ENCODE results near the gene ALG1L2.
"Not testable (repeated sequence)": the region's sequence is repeated elsewhere in the genome, so short reads cannot be mapped to it uniquely, and the experiment has no call there.

ALG1L2 gene

GRCh38 chr3:130081351-130081881, at the start of gene ALG1L2:
Gene ALG1L2, plus strand, starts transcription at chr3:130081831. Its CDS starts 186 bp downstream, at chr3:130082017.
- no peak for TF ChIP-seq CTCF (IDR thresholded peaks at IDR 0.05)
- intact Hi-C loops (cut with DNase I; ENCODE audit: low total_unique reads), result no loop called here

GRCh38 chr3:130037126-130037815, 44.4 kb upstream of the ALG1L2 start:
- H3K9me3 ChIP-seq; H3K4me1 ChIP-seq; H3K27ac ChIP-seq; H3K36me3 ChIP-seq; intact Hi-C loops (cut with DNase I; ENCODE audit: low total_unique reads); H3K4me3 ChIP-seq; H3K27me3 ChIP-seq; DNase-seq: not testable (repeated sequence)

More at GRCh38 chr3:130081351-130081881, at the start of gene ALG1L2:
- H3K27ac ChIP-seq, result no peak within 1 kb of the TSS
- DNase-seq, result no peak
- no peaks in the 10 kb centered on the region for H3K36me3 ChIP-seq
- no peaks in the 10 kb centered on the region for H3K27me3 ChIP-seq
- no peaks in the 10 kb centered on the region for H3K9me3 ChIP-seq
- H3K4me1 ChIP-seq, result no peaks in the 10 kb centered on the region
- H3K4me3 ChIP-seq, result no peak within 1 kb of the TSS

- H3K27ac ChIP-seq; intact Hi-C loops (cut with DNase I; ENCODE audit: low total_unique reads): not testable (repeated sequence)
Measured at GRCh38 chr3:130042736-130043135, 38.9 kb upstream of the ALG1L2 start.

GRCh38 chr3:130043658-130044057, 38.0 kb upstream of the ALG1L2 start:
- DNase-seq; H3K27ac ChIP-seq; intact Hi-C loops (cut with DNase I; ENCODE audit: low total_unique reads); H3K9me3 ChIP-seq; H3K4me1 ChIP-seq; H3K36me3 ChIP-seq; H3K4me3 ChIP-seq; H3K27me3 ChIP-seq: not testable (repeated sequence)

More at GRCh38 chr3:130042736-130043135, 38.9 kb upstream of the ALG1L2 start:
- not testable (repeated sequence) for H3K4me3 ChIP-seq, H3K9me3 ChIP-seq, H3K36me3 ChIP-seq, H3K27me3 ChIP-seq, H3K4me1 ChIP-seq, DNase-seq

- intact Hi-C loops (cut with DNase I; ENCODE audit: low total_unique reads), result no loop called here
- no peak overlapping the region for H3K27ac ChIP-seq
- H3K4me3 ChIP-seq, result no peak overlapping the region
- no peaks in the 10 kb centered on the region for H3K27me3 ChIP-seq
- TF ChIP-seq CTCF (IDR thresholded peaks at IDR 0.05), result no peak
- H3K9me3 ChIP-seq, result no peaks in the 10 kb centered on the region
- no peak for DNase-seq
- no peaks in the 10 kb centered on the region for H3K4me1 ChIP-seq
- H3K36me3 ChIP-seq, result no peaks in the 10 kb centered on the region
Measured at GRCh38 chr3:130044370-130044769, 37.3 kb upstream of the ALG1L2 start.

GRCh38 chr3:130048726-130049125, 32.9 kb upstream of the ALG1L2 start:
- H3K9me3 ChIP-seq, result no peaks in the 10 kb centered on the region
- intact Hi-C loops (cut with DNase I; ENCODE audit: low total_unique reads), result no loop called here
- H3K36me3 ChIP-seq, result no peaks in the 10 kb centered on the region

GRCh38 chr3:130052366-130052765, 29.3 kb upstream of the ALG1L2 start:
- H3K4me3 ChIP-seq; H3K36me3 ChIP-seq; DNase-seq; H3K4me1 ChIP-seq; H3K9me3 ChIP-seq; H3K27me3 ChIP-seq; intact Hi-C loops (cut with DNase I; ENCODE audit: low total_unique reads); H3K27ac ChIP-seq: not testable (repeated sequence)

More at GRCh38 chr3:130048726-130049125, 32.9 kb upstream of the ALG1L2 start:
- H3K4me1 ChIP-seq, result no peaks in the 10 kb centered on the region
- H3K27ac ChIP-seq, result no peak overlapping the region
- no peaks in the 10 kb centered on the region for H3K27me3 ChIP-seq
- TF ChIP-seq CTCF (IDR thresholded peaks at IDR 0.05), result no peak
- no peak for DNase-seq
- H3K4me3 ChIP-seq, result no peak overlapping the region

GRCh38 chr3:130052965-130053364, 28.7 kb upstream of the ALG1L2 start:
- H3K4me1 ChIP-seq; H3K4me3 ChIP-seq; H3K27me3 ChIP-seq; H3K36me3 ChIP-seq; intact Hi-C loops (cut with DNase I; ENCODE audit: low total_unique reads); H3K9me3 ChIP-seq; H3K27ac ChIP-seq; DNase-seq: not testable (repeated sequence)

GRCh38 chr3:130057536-130058266, 23.9 kb upstream of the ALG1L2 start:
- H3K27me3 ChIP-seq; H3K27ac ChIP-seq; H3K36me3 ChIP-seq; DNase-seq; H3K9me3 ChIP-seq; H3K4me1 ChIP-seq; intact Hi-C loops (cut with DNase I; ENCODE audit: low total_unique reads); H3K4me3 ChIP-seq: not testable (repeated sequence)

- H3K27me3 ChIP-seq; H3K36me3 ChIP-seq; H3K27ac ChIP-seq; DNase-seq; intact Hi-C loops (cut with DNase I; ENCODE audit: low total_unique reads); H3K4me1 ChIP-seq; H3K4me3 ChIP-seq; H3K9me3 ChIP-seq: not testable (repeated sequence)
Measured at GRCh38 chr3:130058267-130058657, 23.4 kb upstream of the ALG1L2 start.

- DNase-seq; intact Hi-C loops (cut with DNase I; ENCODE audit: low total_unique reads); H3K4me3 ChIP-seq; H3K4me1 ChIP-seq; H3K27ac ChIP-seq; H3K36me3 ChIP-seq; H3K27me3 ChIP-seq; H3K9me3 ChIP-seq: not testable (repeated sequence)
Measured at GRCh38 chr3:130058716-130059115, 22.9 kb upstream of the ALG1L2 start.
